Ovary (tissue), 9 donors: ENCODE measurements around the gene LRP1B. TPM values are rescaled to one million over a fixed set of nuclear protein-coding genes. Genes with fewer than 3 reads are reported as not detected.

Source experiments
- DNase-seq, 5 donors: peaks; one replicate each; pipeline ENCODE4 v3.0.0-alpha.2; 2019 to 2020
- H3K27ac ChIP-seq, 2 donors: fragments of 200-600 bp; one replicate each; pipeline versions ENCODE4 v1.5.1 to v1.8.0; 2019 to 2022
- H3K27me3 ChIP-seq: fragments of 200-600 bp; one replicate; pipeline ENCODE4 v1.8.0; 2022
- H3K36me3 ChIP-seq: fragments of 200-600 bp; sonication (generic); one replicate; pipeline ENCODE4 v1.5.1; 2019
- H3K4me1 ChIP-seq: one replicate; pipeline ENCODE4 v1.8.1; 2013; ENCODE audit warnings: mild to moderate bottlenecking, moderate library complexity; ENCODE audit not compliant: insufficient read depth
- H3K4me3 ChIP-seq: fragments of 200-600 bp; sonication (generic); one replicate; pipeline ENCODE4 v1.5.1; 2017
- H3K9me3 ChIP-seq, 2 donors: fragments of 200-600 bp in 1 of 2; sonication (generic) in 1 of 2; one replicate each; pipeline versions ENCODE4 v1.5.1 to v1.8.1; 2013 to 2019; ENCODE audit warnings: mild to moderate bottlenecking in 1 of 2, moderate library complexity in 1 of 2
- CTCF ChIP-seq, 3 donors: fragments of 450-650 bp in 2 of 3; fragments of 200-600 bp in 1 of 3; IDR thresholded peaks; one replicate each; pipeline versions ENCODE4 v1.5.1 to v1.8.0; 2016 to 2022; ENCODE audit warnings: antibody characterized with exemption in 3 of 3, mild to moderate bottlenecking in 1 of 3
- EP300 ChIP-seq: sonication (generic); formaldehyde crosslinking; IDR thresholded peaks from one replicate; pipeline ENCODE4 v1.6.1; 2017; ENCODE audit warnings: antibody characterized with exemption
- POLR2A ChIP-seq: fragments of 450-650 bp; IDR thresholded peaks from one replicate; pipeline ENCODE4 v1.6.1; 2017; ENCODE audit warnings: antibody characterized with exemption, mild to moderate bottlenecking, moderate library complexity
- WGBS, 3 donors: extraction: QIAGEN DNeasy Blood & Tissue Kit in 1 of 3; methylation state at CpG; one replicate each; pipeline versions ENCODE4 v1.1.5 to v1.1.7; 2013 to 2017; 5-methylcytosine and 5-hydroxymethylcytosine counted together
- intact Hi-C, 4 donors: fragments of 100-400 bp; cut with DNase I; formaldehyde crosslinking; loops; one replicate each; pipeline versions ENCODE4 v1.11.0 to v1.15.1; 2022 to 2023
- polyA plus RNA-seq, 2 donors: library from polyadenylated mRNA; stranded (reverse); fragments of 200-250 nt in 1 of 2; fragments of 350-450 nt in 1 of 2; fragmentation: Illumina TruSeq in 1 of 2; extraction: RNeasy Lipid Tissue Mini Kit (QIAGEN cat#74804) in 1 of 2; gene quantifications; one replicate each; pipeline ENCODE4 v1.2.3, GENCODE V29; 2013 to 2014
- total RNA-seq, 7 donors: library from RNA; depleted of rRNA in 2 of 7; stranded (reverse); fragments of >200 nt in 2 of 7; fragmentation: NEBNext Ultra II Directional in 3 of 7; extraction: Animal tissue kit (Norgen Biotek cat#: 25700) in 3 of 7; gene quantifications; one replicate each; pipeline versions ENCODE4 v1.1.0 to v1.2.4, GENCODE V29; 2016 to 2023
- donor health status: DM: no; HTN: no; CAD: no; lungs with moderate emphysema.
- donor health status: DM: no; HTN: no; CAD: no.
- donor health status: Bipolar disorder and iron deficiency.
- donor health status: DM: yes; HTN: yes; CAD: no.
- donor health status: DM: no; HTN: no; CAD: no.
- donor health status: DM: yes; HTN: yes; CAD: no.

The LRP1B gene
- total and polyA plus RNA-seq, 9 donors: 0.08 to 2.6 (median 0.37) TPM

- no peak for TF ChIP-seq CTCF (IDR thresholded peaks at IDR 0.05)
- TF ChIP-seq POLR2A: no peak
- no peak for TF ChIP-seq EP300
- no peaks in the 10 kb centered on the region for H3K36me3 ChIP-seq
- no peaks in the 10 kb centered on the region for H3K4me1 ChIP-seq
- H3K27me3 ChIP-seq: no peaks in the 10 kb centered on the region
- no peaks in the 10 kb centered on the region for H3K9me3 ChIP-seq
- H3K4me3 ChIP-seq: no peak overlapping the region
- intact Hi-C loops: no loop called here
- no peak overlapping the region for H3K27ac ChIP-seq
- no peak for DNase-seq
- WGBS, 3 donors: 57 to 76% (median 67%) methylated on average over 6 of the region's 6 CpGs
Measured at GRCh38 chr2:141947396-141948114, 183.3 kb downstream of the LRP1B start.

GRCh38 chr2:141946016-141946415 is 184.8 kb downstream of the LRP1B start:
- intact Hi-C loops: no loop called here
- TF ChIP-seq POLR2A: no peak
- TF ChIP-seq CTCF (IDR thresholded peaks at IDR 0.05): no peak
- TF ChIP-seq EP300: no peak
- H3K9me3 ChIP-seq: no peaks in the 10 kb centered on the region
- H3K4me3 ChIP-seq: no peak overlapping the region
- no peaks in the 10 kb centered on the region for H3K27me3 ChIP-seq
- WGBS, 3 donors: 74 to 93% (median 82%) methylated on average over 3 of the region's 3 CpGs
- no peaks in the 10 kb centered on the region for H3K4me1 ChIP-seq
- H3K27ac ChIP-seq: no peak overlapping the region
- no peaks in the 10 kb centered on the region for H3K36me3 ChIP-seq
- no peak for DNase-seq

- no peak for TF ChIP-seq POLR2A
- no peak for TF ChIP-seq CTCF (IDR thresholded peaks at IDR 0.05)
- no peak for TF ChIP-seq EP300
- WGBS, 3 donors: 56 to 66% (median 65%) methylated on average over 7 of the region's 7 CpGs
- H3K36me3 ChIP-seq: no peaks in the 10 kb centered on the region
- H3K4me1 ChIP-seq: no peaks in the 10 kb centered on the region
- H3K27ac ChIP-seq: no peak overlapping the region
- intact Hi-C loops: no loop called here
- DNase-seq: no peak
- H3K9me3 ChIP-seq: no peaks in the 10 kb centered on the region
- H3K27me3 ChIP-seq: no peaks in the 10 kb centered on the region
- H3K4me3 ChIP-seq: no peak overlapping the region
Measured at GRCh38 chr2:141943918-141944317, 186.9 kb downstream of the LRP1B start.

- intact Hi-C loops: no loop called here
- TF ChIP-seq EP300: no peak
- no peak for TF ChIP-seq CTCF (IDR thresholded peaks at IDR 0.05)
- no peak for TF ChIP-seq POLR2A
- H3K27me3 ChIP-seq: no peaks in the 10 kb centered on the region
- H3K36me3 ChIP-seq: no peaks in the 10 kb centered on the region
- 70 to 86% (median 83%) methylated on average over 5 of the region's 5 CpGs for WGBS, 3 donors
- no peaks in the 10 kb centered on the region for H3K4me1 ChIP-seq
- H3K9me3 ChIP-seq: no peaks in the 10 kb centered on the region
- no peak for DNase-seq
- H3K4me3 ChIP-seq: no peak overlapping the region
- no peak overlapping the region for H3K27ac ChIP-seq
Measured at GRCh38 chr2:141942006-141942789, 188.6 kb downstream of the LRP1B start.
